GM20431 (cell line): ENCODE measurements around the gene PIEZO2.

Source experiments
- in situ Hi-C: fragments of 300-500 bp; cut with MseI, MboI; formaldehyde crosslinking; loops from one replicate; pipeline ENCODE4 v1.15.0; 2020; ENCODE audit warnings: low sequenced_read_pairs; ENCODE audit not compliant: unreplicated experiment

PIEZO2 gene

DNA sequence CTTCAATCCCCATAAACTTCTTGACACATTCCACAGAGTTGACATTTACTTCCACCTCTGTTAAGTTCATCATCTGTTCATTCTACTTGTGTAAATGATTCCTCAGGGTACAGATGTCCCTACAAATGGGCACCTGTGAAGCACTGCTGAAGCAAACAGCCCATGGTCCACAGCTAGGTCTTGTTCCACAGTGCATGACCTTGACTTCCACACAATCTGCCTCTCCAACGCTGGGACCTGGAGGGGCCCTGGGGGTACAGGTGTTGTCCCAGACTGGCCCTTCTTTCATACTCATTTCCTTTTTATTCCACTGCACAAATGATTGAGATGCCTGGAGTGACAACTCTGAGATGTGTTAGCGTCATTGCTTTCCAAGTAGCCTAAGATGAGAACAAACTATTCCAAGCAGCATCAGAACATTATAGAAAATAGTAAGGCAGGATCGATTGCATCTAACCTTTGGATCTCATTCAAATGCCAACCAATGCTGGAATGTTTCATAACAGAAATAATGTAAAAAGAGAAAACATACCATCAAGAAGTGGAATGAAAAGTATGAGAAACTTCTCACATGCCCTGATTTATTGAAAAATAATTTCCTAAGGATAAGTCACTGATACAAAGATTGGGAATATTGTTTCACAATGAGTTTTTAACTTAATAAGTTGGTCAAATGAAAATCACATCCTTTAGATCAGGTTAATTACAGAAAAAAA is 31.2 kb downstream of the PIEZO2 start:
- in situ Hi-C loops, result no loop called here

- in situ Hi-C loops, result no loop called here
Observed at GRCh38 chr18:11115276-11115675, 34.1 kb downstream of the PIEZO2 start.

DNA sequence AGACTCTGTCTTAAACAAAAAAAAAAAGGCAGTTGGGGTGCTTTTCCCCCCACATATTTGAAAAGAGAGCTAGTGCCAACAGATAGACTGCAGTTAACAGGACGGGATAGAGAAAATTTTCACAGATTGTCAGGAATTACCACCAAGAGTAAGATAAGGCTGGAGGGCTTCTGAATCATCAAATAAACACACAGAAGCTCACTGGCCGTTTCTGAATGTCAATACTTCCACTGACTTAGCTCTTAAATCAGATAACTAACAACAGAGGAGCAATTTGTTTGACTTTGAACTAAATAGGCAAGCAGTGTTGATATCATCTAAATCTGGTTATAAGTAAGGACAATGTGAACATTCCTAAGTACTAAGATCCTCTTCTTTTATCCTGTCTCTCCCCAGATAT is 34.7 kb downstream of the PIEZO2 start:
- in situ Hi-C loops, result no loop called here

DNA sequence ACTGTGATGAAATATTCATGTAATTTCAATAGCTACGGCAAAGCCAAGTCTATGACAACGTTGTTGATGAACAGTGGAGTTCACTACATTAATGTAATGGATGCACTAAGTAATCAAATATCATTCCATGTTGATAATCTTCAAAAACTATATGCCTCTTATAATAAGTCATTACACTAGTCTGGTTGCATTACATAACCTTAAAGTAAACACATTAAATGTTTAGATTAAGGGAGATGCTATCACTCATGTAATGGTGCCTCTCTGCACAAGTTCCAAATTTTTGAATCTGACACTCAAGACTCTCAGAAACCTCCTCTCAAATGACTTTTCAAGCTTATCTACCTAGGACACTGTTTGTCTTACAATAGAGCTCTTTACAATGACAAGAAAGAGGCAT is 35.4 kb downstream of the PIEZO2 start:
- in situ Hi-C loops, result no loop called here

- in situ Hi-C loops, result no loop called here
Observed at GRCh38 chr18:11113046-11113548, 36.3 kb downstream of the PIEZO2 start.

- in situ Hi-C loops, result no loop called here
Observed at GRCh38 chr18:11112286-11112685, 37.1 kb downstream of the PIEZO2 start.

DNA sequence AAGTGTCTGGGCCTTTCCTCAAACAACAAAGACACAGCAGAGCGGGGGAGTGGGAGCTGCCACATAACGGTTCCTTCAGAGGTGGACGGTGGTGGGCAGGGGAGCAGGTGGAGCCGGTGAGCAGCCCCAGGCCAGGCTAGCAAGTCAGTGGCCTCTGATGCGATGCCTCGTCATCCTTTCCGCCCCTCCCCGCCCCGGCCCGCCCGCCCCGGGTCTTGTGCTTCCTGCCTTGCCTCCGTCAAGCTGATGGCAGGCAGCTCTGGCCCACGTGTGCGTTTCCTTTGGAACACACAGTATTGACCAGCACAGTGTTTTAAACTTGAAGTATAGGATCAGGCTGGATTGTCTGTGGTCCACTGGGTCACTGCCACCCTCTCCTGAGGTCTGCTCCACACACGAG is 38.9 kb downstream of the PIEZO2 start:
- in situ Hi-C loops, result no loop called here

DNA sequence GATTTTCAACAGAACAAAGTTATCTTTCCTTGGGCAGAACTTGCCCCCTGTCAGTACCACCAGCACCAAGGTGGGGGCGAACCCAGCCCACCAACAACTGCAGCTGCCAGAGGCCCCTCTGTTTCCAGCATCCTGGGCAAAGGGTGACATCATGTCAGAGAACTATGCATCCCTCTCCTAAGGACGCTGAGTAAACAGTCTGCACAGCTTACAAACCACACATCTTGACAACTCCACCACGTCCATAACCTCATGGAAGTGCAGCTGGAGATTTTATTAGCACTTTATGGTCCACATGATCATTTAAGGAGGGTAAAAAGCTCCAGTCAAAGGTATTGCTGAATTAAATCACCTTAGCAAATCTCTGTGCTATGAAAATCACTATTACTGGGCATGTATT is 40.4 kb downstream of the PIEZO2 start:
- in situ Hi-C loops, result no loop called here

GRCh38 chr18:11106894-11107293 is 42.5 kb downstream of the PIEZO2 start:
- in situ Hi-C loops, result no loop called here

DNA sequence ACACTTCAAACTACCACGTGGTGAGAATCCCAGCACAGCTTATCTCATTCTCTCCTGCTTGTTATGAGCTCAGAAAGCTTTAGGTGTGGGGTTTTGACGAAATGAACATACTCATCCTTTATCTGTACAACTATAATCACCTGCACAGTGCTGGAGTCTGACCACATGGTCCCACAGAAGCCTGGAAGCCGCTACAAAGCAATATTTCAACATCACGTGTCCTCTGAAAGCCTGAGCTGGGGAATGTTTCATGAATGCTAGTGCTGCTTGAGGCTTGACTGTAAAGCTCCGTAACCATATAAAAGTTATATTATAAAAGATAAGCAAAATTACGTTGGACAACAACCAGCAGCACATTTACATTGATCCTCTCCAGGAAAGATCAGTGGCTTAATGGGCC is 43.9 kb downstream of the PIEZO2 start:
- in situ Hi-C loops, result no loop called here

DNA sequence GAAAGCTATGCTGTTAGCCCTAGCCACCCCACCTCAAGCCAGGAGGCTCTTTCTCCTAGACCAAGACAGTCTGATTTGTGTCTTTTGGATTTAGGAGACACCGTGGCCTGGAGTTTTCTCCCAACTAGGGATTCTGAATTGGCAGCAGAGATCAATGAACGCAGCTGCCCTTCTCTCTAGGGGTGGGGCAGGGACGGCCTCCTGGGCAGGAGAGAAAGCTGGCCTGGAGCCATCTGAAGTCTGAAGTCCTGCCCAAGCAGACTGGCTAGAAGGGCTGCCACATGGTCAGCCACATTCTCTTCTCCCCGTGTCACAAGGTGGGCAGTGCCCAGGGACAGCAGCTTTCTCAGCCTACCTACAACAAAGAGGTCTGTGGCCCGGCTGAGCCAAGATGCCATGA is 45.1 kb downstream of the PIEZO2 start:
- in situ Hi-C loops, result no loop called here

DNA sequence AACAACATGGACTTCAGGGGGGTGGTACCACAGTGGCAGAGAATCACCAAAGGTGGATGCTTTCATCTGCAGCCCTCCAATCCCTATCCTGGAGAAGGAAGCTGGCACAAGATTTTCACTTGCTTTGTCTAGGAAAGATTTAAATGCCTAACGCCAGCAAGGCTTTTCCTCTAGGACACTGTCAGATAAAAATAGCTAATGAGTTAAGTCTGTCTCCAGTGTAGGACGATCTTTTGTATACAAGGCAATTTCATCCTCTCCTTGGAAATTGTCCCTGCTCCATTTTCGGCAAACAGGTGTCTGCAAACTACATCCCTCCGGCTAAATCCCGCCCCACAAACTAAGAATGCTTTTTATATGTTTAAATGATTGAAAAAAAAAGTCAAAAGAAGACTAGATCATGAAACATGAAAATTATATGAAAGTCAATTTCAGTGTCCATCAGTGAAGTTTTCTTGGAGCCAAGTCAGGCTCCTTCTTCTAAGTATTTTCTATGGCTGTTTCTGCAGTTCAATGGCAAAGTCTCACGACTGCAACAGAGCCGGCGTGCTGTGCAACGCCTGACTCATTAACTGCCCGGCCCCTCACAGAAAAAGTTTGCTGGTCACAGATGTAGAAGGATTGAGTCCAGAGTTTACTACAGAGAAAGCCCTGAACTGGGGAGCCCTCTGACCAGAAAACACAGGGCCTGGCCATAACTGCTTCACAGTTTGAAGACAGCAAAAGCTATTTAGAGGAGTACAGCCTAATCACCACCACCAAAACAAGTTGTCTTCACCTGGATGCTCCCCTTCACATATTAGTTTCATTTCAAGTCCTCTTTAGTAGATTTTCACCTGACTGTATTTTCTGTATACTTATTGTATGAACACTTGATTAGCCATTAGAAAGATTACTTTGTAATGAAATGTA is 52.3 kb downstream of the PIEZO2 start:
- in situ Hi-C loops, result no loop called here

DNA sequence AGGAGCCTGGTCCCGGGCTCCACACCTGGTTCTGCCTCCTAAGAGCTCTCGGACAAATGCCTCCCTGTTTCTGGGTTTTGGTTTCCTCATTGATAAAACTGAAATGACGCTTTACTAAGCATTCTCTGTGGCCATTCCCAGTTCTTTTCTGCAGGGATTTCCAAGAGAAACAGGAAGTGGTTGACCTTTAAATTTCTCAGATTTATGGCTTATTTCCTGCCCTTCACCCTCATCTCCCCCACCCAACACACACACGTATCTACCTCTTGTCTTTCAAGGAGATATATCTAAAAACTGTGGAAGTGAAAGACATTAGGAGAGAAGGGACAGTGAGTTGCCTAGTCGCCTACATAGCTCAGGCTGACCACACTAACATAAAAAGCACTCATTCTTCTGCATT is 53.0 kb downstream of the PIEZO2 start:
- in situ Hi-C loops, result no loop called here

- in situ Hi-C loops, result no loop called here
Observed at GRCh38 chr18:11095674-11096293, 53.6 kb downstream of the PIEZO2 start.

GRCh38 chr18:11095211-11095610 is 54.2 kb downstream of the PIEZO2 start:
- in situ Hi-C loops, result no loop called here

DNA sequence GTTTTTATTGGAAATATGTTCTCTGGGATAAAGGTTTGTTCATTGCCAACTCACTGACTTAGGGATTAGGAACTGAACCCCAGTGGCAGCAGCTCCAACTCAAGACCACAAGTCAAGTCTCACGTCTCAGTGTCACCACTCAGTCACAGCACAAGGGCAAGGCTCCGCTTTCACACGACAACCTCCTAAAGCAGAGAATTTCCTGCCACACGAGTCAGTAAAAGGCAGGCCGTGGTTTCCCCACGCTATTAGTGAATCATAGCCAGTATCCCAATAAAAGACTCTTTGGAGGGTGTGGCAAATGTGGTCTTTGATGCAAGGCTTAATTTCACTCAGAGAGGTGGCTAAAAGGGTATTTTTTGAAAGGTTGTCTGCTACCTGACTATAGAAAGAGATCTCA is 57.6 kb downstream of the PIEZO2 start:
- in situ Hi-C loops, result no loop called here

DNA sequence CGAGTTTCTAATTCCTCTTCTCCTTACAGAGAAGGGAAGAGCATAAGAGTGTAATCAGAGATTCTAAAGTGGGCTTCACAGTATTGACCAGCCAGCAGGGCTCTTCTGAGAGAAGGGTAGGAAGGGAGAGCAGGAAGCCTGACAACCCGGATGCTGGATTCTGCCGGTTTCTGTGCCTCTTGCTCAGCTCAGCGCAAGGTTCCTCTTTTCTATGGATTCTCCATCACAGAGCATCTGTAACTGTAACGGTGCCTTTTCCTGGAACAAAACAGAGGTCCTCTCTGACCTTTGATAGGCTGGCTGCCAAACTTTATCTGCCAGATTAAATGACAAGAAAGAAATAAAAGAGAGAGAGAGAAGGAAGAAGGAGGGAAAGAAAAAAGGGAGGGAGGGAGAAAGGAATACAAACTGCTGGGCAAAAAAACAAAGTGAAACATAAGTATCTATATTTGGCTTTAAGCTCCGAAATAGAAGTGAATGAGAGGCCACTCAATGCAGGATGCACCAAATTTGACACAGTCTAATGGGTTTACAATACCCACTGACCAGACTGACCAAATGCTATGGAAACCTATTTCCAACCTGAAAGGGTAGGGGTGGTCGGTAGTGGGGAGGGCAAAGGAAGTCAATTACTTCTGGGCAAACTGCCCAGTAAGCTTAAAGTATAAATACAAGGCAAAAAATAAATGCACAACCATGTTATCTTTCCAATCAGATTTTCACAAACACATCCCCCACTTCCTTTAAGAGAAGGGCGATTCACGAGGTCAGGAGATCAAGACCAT is 59.2 kb downstream of the PIEZO2 start:
- in situ Hi-C loops, result no loop called here

DNA sequence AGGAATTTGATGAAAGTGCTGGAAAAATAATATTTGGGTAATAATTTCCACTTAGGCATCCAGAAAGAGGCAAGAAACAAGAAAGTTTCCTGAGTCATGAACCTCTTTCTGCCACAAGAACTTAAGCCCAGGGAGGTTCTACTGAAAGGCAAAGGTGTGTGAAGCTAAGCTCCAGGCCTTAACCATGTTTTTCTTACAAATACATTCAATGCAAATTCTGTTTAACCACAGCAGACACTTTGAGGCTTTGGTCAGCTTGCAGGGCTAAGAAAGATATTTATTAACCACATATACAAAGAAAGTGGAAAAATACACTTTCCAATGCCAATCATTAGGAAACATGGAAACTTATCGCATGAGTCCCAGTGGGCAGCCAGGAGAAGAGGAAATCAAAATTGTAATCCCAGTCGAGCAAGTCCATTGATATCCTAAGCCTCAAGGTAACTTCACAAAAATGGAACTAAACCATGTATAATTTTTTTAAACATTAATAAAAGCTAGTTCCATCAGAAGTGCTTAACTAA is 68.3 kb downstream of the PIEZO2 start:
- in situ Hi-C loops, result no loop called here

DNA sequence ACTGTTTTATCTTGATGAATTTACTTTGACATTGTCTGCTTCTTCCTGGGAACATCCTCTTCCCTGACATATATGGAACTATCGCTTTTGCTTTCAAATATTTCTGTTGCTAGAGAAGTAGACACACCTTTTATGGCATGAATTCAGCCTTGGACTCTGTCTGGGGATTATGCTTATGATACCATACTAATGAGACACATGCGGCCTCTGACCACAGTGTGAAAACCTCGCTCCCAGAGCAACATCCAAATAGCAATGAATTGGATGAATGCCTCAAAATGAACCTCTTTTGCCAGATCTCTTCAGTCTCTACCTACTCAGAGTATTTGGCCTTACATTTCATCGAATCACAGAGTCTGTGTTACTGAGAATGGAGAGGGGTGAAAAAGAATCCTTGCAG is 70.9 kb downstream of the PIEZO2 start:
- in situ Hi-C loops, result no loop called here
